Activated CD4-positive, alpha-beta T cell treated with anti-CD3 and anti-CD28 coated beads for 48 hours (primary cell): ENCODE measurements around the gene OTP.
"Not testable (repeated sequence)": the region's sequence is repeated elsewhere in the genome, so short reads cannot be mapped to it uniquely, and the experiment has no call there.

Experiments used
- DNase-seq: peaks from one replicate; pipeline ENCODE4 v3.0.0-alpha.2; 2020

The OTP gene

DNA sequence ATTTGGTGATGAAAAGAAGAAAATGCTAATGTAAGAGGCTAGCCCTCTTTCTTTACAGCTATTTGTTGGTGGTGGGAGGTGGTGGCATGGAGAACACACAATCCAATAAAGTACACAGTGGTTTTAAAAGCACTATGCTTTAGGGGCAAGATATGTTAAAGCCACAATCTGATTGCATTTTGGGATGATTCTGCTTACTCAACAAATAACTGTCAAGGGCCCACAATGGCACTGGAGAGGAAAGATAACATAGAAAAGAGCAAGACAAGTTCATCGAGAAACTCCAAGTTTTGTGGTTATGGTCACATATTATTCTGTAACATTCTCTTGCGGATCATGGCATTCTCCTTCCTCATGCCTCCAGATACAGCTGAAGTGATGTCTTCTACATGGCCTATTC, 38.8 kb downstream of the OTP start:
- no peak for DNase-seq

DNA sequence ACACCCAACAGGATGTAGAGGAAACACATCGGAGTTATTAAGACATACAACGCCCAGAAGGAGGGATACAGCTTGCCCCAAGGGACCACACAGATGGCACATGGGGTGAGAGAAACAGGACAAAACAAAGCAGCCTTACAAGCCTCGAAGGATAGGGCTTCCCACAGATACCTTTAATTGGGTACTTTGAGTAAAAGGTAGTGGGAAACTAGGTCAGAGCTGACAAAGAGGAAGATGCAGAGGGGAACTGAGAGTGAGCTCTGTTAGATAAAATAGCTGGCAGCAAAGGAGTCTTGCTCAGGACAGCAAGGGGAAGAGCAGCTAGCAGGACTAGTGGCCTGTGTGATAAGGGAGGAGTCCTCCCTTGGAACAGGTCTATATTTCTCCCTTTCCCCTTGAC, 48.2 kb downstream of the OTP start:
- DNase-seq, result no peak

- no peak for DNase-seq
Observed at GRCh38 chr5:77588175-77588574, 50.3 kb downstream of the OTP start.

DNA sequence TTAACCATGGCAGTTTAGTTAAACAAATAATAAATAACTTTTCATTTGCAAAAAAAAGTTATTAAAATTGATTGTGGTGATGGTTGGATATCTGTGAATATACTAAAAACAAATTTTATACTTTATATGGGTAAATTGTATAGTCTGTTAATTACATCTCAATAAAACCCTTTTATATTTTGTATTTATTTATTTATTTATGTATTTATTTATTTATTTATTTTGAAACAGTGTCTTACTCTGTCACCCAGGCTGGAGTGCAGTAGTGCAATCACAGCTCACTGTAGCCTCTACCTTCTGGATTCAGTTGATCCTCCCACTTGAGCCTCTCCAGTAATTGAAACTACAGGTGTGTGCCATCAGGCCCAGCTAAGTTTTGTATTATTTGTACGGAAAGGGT, 52.4 kb downstream of the OTP start:
- DNase-seq, result no peak

GRCh38 chr5:77582143-77582542, 56.4 kb downstream of the OTP start:
- not testable (repeated sequence) for DNase-seq
